HG03520 (cell line): Measurements from ENCODE around the gene NSMF.

Source experiments
- ATAC-seq: cut with Tn5 transposase; IDR thresholded peaks from one replicate; pipeline ENCODE4 v1.9.1; 2021; ENCODE audit warnings: mild to moderate bottlenecking, moderate library complexity; ENCODE audit not compliant: unreplicated experiment

Gene NSMF

DNA sequence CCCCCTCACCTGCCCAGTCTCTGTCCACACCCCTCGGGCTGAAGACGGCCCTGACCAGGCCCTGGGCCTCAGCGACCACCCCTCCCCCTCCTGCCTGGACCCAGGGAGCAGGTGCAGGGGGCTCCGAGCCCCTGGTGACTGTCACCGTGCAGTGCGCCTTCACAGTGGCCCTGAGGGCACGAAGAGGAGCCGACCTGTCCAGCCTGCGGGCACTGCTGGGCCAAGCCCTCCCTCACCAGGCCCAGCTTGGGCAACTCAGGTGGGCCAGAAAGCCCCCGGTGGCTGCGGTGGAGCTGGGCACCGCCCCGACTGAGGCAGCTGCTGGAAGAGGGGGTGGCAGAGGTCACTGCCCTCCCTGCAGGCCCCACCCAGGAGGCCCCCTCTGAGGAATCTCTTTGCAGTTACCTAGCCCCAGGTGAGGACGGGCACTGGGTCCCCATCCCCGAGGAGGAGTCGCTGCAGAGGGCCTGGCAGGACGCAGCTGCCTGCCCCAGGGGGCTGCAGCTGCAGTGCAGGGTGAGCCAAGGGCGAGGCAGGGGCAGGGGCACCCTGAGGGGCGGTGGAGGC, 25.7 kb downstream of the NSMF start:
- no peak for ATAC-seq

DNA sequence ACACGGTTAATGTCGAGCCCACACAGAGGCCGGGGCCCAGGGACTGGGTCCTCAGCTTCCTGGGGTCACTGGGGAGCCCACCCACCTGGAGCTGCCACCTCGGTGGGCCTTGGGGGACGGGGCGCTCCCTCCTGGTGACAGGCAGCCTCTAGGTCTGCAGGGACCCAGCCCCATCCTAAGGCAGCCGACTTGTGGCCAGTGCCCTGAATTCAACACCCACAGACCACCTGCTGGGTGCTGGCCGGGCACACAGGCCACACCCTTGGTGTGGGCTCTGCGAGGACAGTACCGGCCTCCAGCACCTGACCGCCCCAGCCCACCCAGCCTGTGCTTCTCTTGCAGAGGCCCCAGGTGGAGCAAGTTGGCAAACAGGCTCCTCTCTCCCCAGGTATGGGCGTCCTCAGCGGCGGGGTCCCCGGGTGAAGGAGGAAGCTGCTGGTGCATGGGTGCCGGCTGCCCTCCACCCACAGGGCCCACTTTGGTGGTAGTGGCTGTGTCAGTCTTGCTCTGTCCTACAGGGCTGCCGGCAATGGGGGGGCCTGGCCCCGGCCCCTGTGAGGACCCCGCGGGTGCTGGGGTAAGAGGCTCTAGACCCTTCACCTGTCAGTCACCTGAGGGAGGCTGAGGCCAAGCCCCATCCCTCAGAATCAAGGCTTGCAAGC, 26.3 kb downstream of the NSMF start:
- no peak for ATAC-seq

DNA sequence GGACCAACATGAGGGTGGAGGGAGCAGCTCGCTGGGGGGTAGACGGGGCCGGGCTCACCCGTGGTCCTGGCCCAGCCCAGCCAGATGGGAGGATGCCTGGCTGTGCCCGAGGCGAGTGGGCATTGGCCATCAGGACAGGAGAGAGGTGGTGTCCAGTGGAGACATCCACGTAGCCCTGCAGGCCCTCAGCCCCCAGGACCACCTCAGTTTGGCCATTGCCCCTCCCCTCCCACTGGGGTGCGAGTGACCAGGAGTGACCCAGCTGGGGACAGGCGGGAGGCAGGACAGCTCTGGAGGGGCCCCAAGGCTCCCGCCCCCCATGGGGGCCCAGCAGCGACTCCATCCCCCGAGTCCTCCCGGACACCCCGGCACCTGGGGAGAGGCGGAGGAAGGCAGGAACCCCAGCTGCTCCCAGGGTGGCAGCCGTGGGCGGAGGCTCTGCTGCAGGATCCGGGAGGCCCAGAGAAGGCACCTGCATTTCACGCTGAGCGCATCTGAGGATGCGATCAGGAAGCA, 27.7 kb downstream of the NSMF start:
- ATAC-seq: no peak

DNA sequence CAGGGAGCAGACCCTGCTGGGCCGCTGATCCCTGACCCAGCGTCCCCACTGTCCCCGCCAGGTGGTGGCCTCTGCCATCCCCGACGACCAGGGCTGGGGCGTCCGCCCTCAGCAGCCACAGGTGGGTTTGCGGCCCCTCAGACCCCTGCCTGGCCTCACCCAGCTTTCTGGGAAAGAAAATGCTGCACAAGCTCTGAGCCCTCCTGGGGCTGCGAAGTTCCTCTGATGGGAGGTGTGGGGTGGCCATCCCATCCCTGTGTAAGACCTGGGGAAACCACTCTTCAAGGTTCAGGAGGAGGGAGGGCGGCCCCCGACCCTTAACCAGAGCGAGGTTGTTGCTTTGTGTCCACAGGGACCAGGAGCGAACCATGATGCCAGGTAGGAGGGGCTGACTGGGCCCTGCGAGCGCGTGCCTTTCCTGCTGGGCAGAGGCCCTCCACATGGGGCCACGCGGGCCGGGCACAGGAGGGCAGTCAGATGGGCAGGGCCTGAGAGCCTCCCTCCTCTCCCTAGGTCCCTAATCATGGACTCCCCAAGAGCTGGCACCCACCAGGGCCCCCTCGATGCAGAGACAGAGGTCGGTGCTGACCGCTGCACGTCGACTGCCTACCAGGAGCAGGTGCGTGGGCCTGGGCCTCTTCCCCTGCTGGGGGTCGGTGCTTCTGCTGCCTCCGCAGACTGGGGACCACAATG, 28.3 kb downstream of the NSMF start:
- no peak for ATAC-seq

DNA sequence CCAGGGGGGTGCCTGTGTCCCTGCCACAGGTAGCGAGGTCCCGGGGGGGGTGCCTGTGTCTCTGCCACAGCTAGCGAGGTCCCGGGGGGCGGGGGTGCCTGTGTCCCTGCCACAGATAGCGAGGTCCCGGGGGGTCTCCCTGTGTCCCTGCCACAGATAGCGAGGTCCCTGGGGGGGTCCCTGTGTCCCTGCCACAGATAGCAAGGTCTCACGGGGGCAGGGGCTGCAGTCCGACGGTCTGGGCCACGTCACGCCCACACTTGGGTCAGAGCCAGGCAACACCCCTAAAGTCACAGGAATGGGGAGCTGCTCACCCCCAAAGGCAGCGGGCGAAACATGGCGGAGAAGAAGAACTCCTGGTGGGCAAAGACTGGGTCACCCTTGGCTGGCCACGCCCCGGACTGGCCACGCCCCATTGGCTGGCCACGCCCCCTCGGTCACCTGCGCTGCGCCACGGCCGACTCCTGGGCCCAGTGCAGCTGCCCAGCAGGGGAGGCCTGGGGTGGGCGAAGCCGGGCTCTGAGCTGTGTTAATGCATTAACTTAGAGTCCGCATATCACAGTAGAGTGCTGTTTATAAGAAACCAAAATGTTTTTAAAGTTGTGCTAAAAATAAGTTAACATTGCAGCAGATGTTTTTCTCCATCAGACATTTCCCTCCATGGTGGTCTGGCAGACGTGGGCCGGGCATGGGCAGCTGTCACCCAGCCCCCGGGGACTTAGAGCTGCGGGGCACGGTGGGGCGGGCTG, 29.0 kb downstream of the NSMF start:
- no peak for ATAC-seq

DNA sequence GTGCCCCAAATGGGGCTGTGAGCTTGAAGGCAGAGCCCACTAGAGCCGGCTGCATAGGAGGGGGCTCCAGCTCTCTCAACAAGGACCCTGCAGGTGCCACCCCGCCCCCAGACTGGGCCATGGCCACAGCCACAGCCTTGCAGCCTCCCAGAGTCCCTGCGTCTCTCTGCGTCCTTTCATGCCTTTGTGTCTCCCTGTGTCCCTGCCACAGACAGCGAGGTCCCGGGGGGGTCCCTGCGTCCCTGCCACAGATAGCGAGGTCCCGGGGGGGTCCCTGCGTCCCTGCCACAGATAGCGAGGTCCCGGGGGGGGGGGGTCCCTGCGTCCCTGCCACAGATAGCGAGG, 29.6 kb downstream of the NSMF start:
- ATAC-seq: no peak

DNA sequence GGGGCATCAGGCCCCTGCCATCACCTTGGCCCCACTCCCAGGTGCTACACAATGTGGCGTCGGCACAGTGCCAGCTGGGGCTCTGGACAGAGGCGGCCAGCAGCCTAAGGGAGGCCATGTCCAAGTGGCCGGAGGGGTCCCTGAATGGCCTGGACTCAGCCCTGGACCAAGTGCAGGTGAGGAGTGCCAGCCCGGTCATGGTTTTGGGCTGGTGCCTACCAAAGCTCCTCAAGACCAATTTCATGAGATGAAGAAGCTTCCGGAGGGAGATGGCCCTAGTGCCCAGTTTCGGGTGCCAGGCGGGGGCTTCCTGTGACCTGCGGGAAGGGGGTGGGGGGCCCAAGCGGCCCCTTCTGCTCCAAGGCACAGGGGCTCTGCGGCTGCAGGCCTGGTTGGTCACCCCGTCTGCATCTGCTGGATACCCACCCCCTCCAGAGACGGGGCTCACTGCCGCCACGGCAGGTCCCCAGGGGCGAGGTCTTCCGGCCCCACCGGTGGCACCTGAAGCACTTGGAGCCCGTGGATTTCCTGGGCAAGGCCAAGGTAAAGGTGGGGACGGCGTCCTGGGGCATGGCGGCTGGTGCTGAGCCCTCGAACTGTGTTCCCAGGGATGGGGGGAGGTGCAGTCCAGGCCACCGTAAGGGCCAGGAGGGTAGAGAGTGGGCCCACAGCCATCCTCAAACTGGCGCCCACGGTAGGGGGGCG, 30.1 kb downstream of the NSMF start:
- ATAC-seq: no peak

DNA sequence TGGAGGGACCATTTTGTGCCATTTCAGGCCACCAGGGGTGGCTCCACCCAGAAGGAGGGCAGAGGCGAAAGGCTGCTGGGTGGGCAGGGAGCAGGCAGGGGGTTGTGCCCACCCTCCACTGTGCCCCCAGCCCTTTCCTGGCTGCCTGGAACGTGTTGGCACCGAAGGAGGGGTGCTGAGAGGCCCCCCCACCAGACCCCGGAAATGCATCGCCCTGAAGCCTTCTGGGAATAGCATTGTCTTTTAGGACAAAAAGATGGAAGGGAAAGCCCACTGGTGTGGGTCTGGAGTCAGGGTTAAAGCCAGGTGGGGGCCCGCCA, 30.9 kb downstream of the NSMF start:
- no peak for ATAC-seq

DNA sequence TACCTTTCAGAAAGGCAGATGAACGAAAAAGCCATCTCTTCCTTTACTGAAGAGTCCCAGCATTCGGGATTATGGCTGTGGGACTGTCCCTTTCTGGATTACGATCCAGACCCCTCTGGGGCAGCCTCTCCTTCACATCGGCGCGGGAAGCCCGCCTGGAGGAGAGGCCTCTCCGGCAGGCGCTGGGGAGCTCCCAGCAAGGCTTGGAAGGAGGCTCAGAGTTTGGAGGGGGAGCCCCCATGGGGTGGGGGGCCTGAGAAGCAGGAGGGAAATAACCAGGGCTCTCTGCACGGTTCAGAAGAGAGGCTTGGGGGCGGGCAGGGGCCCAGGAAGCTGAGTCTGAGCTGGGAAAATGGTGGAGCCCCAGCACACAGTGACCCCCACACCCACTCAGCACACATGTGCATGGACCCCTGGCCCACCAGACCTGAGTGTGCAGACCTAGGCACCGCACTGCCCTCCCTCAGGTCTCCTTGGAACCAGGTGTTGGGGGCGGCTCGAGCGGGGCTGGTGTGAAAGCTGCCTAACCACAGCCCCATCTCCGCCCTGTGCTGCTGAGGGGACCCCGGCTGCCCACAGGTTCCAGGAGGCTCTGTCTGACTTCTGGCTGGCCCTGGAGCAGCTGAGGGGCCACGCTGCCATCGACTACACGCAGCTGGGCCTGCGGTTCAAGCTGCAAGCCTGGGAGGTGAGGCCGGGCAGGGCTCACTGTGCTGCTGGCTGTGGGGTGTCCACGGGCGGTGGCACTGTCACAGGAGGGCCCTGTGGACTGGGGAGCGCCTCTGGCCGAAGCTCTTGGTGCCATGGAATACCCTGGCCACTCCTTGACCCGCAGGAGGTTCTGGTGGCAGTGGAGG, 31.5 kb downstream of the NSMF start:
- ATAC-seq: no peak

DNA sequence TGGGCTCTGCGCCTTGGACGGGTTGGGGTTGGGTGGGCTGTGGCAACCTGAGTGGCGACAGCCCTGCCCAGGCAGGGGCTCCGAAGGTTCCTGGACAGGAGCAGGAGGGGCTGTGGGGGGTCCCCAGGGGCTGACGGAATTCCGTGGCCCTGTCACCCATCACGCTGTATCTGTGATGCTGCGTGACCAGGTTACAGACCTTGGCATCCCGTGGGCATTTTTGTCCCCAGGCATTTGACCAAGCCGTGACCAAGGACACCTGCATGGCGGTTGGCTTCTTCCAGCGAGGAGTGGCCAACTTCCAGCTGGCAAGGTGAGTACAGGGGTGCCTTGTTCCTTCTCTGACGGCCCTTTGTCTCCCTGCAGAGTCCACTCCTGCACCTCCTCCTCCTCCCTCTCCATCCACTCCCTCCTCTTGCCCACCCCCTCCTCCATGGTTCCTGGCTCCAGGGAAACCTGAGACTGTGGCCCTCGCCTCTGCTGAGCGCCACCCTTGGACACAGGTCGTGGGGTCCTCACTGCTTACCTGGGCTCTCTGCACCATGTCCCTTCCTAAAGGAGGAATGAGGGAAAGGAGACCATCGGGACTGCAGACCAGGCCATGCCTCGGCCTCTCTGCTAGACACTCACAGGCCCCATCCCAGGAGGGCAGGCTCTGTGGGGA, 33.0 kb downstream of the NSMF start:
- no peak for ATAC-seq

DNA sequence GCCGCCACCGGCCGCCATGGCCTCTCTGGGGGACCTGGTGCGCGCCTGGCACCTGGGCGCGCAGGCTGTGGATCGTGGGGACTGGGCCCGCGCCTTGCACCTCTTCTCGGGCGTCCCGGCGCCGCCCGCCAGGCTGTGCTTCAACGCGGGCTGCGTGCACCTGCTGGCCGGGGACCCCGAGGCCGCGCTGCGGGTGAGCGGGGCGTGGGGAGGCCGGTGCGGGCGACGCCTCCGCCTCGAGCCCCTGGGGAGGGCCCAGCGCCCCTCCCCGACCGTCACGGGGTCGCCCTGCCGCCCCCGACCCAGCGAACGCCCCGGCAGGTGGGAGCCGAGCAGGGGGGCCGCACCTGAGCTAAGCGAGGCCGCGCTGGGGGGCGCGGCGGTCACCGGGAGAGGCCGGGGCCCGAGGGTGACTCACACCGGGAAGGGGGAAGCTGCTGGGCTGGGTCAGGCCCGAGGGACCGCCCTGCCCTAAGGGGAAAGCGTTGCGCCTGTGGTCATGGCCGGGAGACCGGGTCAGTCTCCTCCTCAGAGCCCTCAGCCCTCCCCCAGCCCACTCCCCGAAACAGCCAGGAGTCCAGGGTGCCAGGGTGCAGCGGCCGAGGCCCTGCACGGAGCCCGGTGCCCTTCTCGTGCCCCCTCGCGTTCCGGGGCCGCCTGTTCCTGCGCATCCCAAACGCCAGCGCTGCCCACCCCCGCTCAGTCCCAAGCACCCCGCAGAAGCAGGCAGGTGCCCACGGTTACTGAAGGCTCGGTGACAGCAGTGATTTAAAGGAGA, 35.4 kb downstream of the NSMF start:
- ATAC-seq: peak; percentile 12

DNA sequence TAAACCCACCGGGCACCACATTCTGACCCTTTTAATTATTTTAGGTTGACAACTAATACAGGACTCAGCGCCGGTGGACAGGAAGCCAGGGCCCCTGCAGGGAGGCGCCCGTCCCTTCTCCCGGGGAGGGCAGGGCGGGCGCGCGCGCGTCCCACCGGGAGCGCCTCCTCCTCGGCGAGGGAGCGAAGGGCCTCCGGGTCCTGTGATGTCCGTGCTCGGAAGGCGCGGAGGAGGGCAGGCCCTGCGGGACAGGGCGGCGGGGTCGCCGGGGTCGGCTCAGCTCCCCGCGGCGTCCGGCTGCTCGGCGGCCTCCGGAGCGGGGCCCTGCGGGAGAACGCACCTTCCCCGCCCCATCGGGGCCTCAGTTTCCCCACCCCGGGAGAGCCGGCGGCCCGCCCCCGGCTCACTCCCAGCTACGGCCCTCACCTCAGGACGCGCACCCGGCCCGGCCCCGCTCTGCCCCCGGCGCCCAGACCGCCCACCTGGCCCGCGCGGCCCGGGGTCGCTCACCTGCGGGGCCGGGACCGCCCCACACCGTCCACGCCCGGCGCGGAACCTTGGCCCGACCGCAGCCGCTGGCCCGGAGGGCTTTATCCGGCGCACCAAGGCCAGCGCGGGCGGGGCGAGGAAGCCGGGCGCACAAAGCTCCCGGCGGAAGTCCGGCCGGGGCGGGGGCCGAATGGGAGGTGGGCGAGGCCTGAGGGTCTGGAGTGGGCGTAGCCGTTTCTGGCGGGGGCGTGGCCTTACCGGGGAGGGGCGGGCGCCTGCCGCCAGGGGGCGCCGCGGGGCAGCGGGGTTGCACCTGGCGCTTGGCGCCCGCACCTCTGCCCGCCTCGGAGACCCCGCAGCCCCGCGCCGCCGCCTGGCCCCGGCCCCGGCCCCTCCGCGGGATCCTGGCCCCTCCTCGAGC, 36.3 kb downstream of the NSMF start, which contains the start of the genes EXD3 and NOXA1:
TSS of gene EXD3 (minus strand) at position 559 of the 910 bp plus-strand sequence. CDS start 27,805 bp downstream, outside the sequence.
TSS of gene NOXA1 (plus strand) at position 790 of the 910 bp plus-strand sequence. CDS start 137 bp downstream, outside the sequence.
- ATAC-seq: peak; percentile 69

DNA sequence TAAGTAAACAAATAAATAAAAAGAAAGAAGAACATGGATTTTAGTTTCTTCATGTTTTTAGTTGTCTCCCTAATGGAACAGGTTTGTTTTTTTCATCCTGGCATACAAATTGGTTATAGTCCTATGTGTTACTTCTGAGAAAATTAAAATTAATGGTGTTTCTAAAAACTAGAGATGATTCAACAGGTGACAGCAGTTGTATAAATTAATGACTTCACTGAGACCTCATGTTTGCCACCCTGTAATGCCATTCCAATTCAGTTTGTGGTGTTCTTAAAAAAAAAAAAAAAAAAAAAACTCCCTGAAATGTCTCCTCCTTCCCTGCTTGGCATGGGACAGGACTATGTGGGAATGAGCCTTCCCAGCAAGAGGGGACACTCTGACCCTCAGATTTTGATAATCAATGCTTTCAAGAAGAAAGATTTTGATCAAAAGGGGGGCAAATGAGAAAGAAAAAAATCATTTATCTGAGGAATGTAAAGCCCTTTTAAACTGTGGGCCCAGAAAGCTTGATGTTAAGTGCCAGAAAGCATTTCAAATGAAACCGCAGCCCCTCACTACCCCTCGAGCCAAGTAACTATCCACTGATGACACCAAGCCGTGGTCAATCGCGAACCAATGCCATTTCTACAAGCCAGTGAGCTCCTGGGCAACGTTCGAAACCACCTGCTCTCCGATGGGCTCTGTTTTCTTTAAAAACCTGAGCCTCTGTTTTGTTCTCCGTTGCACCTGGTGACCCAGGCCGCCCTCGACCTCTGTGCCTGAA, 37.1 kb downstream of the NSMF start:
- ATAC-seq: no peak

DNA sequence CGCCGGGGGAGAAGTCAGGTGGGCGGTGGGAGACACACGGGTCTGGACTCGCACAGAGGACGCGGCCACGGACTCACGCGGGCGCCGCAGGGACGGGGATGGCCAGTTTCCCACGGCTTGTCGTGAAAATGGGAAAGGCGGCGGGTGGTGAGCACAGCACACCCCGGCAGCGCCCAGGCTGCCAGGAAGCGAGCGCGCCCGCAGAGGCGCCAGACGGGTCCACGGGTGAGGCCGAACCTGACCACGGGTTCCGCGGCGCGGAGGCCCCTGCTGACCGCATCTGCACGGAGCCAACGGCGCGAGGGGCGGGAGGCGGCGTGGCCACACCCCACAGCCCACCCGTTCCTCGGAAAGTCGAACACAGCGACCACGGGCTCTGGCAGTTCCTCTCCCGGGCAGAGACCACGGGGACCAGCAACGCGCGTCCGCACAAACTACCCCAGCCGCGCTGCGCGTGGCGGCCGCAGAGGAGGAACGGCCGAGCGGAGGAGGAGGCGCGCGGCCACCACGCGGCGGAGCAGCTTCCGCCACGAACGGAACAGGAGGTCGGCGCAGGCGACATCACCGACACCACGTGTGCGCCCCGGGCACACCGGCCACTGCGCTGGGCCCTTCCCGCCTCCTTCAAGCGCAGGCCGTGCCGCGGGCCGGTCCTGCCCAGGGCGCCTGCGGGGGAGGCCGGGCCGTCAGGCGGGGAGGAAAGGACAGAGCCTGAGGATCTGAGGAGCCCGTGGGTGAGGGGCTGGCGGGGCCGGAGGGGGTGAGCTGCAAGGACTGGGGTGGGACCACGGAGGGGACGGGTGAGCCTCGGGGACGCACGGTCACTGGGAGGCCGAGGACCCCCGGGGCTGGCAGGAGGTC, 41.7 kb downstream of the NSMF start:
- ATAC-seq: no peak

DNA sequence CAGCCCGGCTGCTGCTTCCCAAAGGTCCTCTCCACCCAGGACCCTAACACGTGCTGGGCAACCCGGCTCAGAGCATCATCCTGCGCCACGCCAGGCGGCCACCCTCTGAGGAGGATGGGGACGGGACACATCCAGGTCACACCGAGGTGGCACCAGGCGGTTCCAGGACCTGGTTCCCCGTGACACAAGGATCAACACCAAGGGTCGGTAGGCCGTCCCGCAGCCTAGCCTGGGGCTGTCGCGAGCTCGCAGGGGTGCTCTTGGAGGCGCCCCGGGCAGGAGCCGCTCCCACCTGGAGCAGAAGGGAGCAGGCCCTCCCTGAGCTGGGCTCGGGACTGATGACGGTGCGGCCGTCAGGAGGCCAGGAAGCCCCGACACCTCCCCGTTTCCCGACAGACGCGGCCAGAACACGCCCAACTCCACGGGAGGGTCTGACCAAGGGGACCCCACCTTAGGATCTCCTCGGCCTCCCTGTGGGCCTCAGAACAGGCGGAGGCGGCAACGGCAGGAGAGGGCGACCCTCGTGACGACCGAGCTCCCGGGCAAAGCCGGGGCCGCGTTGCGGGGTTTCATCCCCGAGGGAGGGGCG, 42.5 kb downstream of the NSMF start:
- ATAC-seq: no peak
